Measurements from ENCODE around the gene AGTRAP.

Gene AGTRAP

DNA sequence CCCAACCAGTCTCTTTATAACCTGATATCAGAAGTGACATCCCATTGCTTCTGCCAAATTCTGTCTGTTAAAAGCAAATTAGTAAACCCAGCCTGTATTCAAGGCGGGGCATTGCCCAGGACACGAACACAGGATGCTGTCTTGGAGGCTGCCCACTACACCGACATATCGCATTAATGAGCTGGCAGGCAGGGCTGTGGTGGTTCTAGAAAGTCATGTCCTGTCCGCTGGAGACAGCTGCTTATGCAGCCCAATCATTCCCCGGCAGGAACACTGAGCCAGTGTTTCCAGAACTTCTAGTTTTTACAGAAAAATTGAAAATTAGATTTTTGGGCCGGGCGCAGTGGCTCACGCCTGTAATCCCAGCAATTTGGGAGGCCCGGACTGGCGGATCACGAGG is 45.4 kb downstream of the AGTRAP start:
- H2AFZ ChIP-seq (ENCODE audit: low read length), result no peak overlapping the region
- H2AK5ac ChIP-seq (ENCODE audit: low read depth, low read length), result no peak overlapping the region
- no peak overlapping the region for H3K4me2 ChIP-seq (ENCODE audit: insufficient read depth, low read length, poor library complexity, severe bottlenecking)
- H3K9ac ChIP-seq (ENCODE audit: low read depth, low read length, poor library complexity), result no peak overlapping the region
- peaks cover 0 to 3% (median 0%) of the 10 kb centered on the region in 3 experiments for H3K27me3 ChIP-seq (ENCODE audit: control insufficient read depth in 3 of 3, insufficient read depth in 3 of 3, low read depth in 1 of 3, low read length in 3 of 3)
- H4K91ac ChIP-seq (ENCODE audit: low read depth, low read length, poor library complexity), result no peak overlapping the region
- no peak overlapping the region for H2BK5ac ChIP-seq (ENCODE audit: low read length)
- no peak overlapping the region for H2BK120ac ChIP-seq (ENCODE audit: low read depth, low read length)
- no peaks in the 10 kb centered on the region for H3K36me3 ChIP-seq (replicated peaks in 1 of 2; ENCODE audit: control insufficient read depth in 2 of 2, insufficient read depth in 2 of 2, low read length in 2 of 2)
- H3K14ac ChIP-seq (ENCODE audit: low read length), result no peak overlapping the region
- no peaks in the 10 kb centered on the region for H3K9me3 ChIP-seq (replicated peaks in 1 of 2; ENCODE audit: control insufficient read depth in 2 of 2, insufficient read depth in 1 of 2, low read depth in 1 of 2, low read length in 2 of 2)
- no peak overlapping the region for H3K4ac ChIP-seq (ENCODE audit: low read length)
- no peak for DNase-seq (ENCODE audit: low spot score)
- no peak overlapping the region for H3K4me3 ChIP-seq (ENCODE audit: low read length in 2 of 2)
- H3K18ac ChIP-seq (ENCODE audit: low read length), result no peak overlapping the region
- H3K23ac ChIP-seq (ENCODE audit: low read depth, low read length, poor library complexity), result no peak overlapping the region
- no CpG with 5 or more reads among the region's 12 CpGs for WGBS, 2 donors (ENCODE audit: extremely low coverage in 2 of 2, insufficient read length in 2 of 2, insufficient replicate concordance in 1 of 2)
- peaks cover 8 to 10% of the 10 kb centered on the region in 2 donors for H3K4me1 ChIP-seq (ENCODE audit: control insufficient read depth in 2 of 2, insufficient read depth in 1 of 2, low read depth in 1 of 2, low read length in 2 of 2)
- no peak overlapping the region for H4K8ac ChIP-seq (ENCODE audit: low read depth, low read length)
- H3K27ac ChIP-seq (replicated peaks; ENCODE audit: low read length), result no peak overlapping the region
- no peaks in the 10 kb centered on the region for H3K79me1 ChIP-seq (ENCODE audit: low read depth, low read length)
- H2BK12ac ChIP-seq (ENCODE audit: low read length), result no peak overlapping the region
- no peak overlapping the region for H2BK15ac ChIP-seq (ENCODE audit: low read length)

DNA sequence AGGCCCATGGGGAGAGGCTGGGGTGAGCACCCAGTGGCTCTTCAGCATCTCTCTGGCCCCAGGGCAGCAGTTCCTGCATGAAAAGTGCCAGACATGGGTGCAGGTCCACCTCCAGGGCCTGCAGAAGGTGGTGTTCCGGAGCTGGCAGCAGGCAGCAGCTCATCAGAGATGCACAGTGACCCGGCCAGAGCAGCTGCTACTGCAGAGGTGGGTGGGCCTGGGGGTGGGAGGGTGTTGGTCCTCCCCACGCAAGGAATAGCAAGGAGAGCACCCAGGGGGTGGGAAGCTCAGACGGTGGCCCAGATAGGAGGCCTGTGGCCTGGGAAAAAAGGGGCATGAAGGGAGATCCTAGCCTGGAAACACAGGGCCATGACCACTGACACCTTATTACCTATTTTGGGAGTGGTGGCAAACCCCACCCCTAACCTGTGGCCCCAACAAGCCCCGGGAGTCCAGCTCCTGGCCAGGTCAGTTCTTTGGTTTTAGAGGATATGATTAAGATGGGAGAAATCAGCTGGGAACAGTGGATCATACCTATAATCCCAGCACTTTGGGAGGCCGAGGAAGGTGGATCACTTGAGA is 46.3 kb downstream of the AGTRAP start:
- Histone ChIP-seq H2BK12ac (ENCODE audit: low read length) (peak overlapping the region; percentile 75), H3K4me1 (ENCODE audit: control insufficient read depth in 2 of 2, insufficient read depth in 1 of 2, low read depth in 1 of 2, low read length in 2 of 2) (peaks cover 12 to 14% of the 10 kb centered on the region in 2 donors), H3K9me3 (replicated peaks in 1 of 2; ENCODE audit: control insufficient read depth in 2 of 2, insufficient read depth in 1 of 2, low read depth in 1 of 2, low read length in 2 of 2) (no peaks in the 10 kb centered on the region), H4K8ac (ENCODE audit: low read depth, low read length) (no peak overlapping the region), H3K4me2 (ENCODE audit: insufficient read depth, low read length, poor library complexity, severe bottlenecking) (no peak overlapping the region), H3K14ac (ENCODE audit: low read length) (no peak overlapping the region), H3K36me3 (replicated peaks in 1 of 2; ENCODE audit: control insufficient read depth in 2 of 2, insufficient read depth in 2 of 2, low read length in 2 of 2) (no peaks in the 10 kb centered on the region), H2AK5ac (ENCODE audit: low read depth, low read length) (peak overlapping the region; percentile 8), H3K18ac (ENCODE audit: low read length) (no peak overlapping the region), H4K91ac (ENCODE audit: low read depth, low read length, poor library complexity) (no peak overlapping the region), H3K4me3 (ENCODE audit: low read length in 2 of 2) (no peak overlapping the region), H2BK120ac (ENCODE audit: low read depth, low read length) (no peak overlapping the region), H3K9ac (ENCODE audit: low read depth, low read length, poor library complexity) (peak overlapping the region; percentile 3), H3K27ac (replicated peaks; ENCODE audit: low read length) (no peak overlapping the region), H2AFZ (ENCODE audit: low read length) (no peak overlapping the region), H2BK5ac (ENCODE audit: low read length) (no peak overlapping the region), H3K23ac (ENCODE audit: low read depth, low read length, poor library complexity) (no peak overlapping the region), H3K79me1 (ENCODE audit: low read depth, low read length) (no peaks in the 10 kb centered on the region), H2BK15ac (ENCODE audit: low read length) (no peak overlapping the region), H3K4ac (ENCODE audit: low read length) (no peak overlapping the region), H3K27me3 (ENCODE audit: control insufficient read depth in 3 of 3, insufficient read depth in 3 of 3, low read depth in 1 of 3, low read length in 3 of 3) (no peaks in the 10 kb centered on the region)
- no peak for DNase-seq (ENCODE audit: low spot score)
- no CpG with 5 or more reads among the region's 6 CpGs for WGBS, 2 donors (ENCODE audit: extremely low coverage in 2 of 2, insufficient read length in 2 of 2, insufficient replicate concordance in 1 of 2)

DNA sequence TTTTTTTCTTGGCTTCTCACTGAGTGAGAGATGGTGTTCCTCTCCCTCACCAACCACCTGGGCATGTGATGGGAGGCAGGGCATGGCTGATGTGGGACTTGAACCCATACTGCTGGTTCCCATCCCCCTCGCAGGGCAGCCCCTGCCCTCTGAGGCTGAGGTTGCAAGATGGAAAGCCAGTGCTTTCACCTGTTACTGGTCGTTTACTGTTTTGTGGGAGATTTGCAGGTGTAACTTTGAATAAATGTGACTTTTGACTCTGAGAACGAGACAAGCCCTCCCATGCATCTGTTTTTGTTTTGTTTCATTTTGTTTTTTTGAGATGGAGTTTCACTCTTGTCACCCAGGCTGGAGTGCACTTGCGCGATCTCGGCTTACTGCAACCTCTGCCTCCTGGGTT is 47.6 kb downstream of the AGTRAP start:
- Histone ChIP-seq H3K4me3 (ENCODE audit: low read length in 2 of 2) (no peak overlapping the region), H3K14ac (ENCODE audit: low read length) (no peak overlapping the region), H2AK5ac (ENCODE audit: low read depth, low read length) (no peak overlapping the region), H2AFZ (ENCODE audit: low read length) (no peak overlapping the region), H3K36me3 (replicated peaks in 1 of 2; ENCODE audit: control insufficient read depth in 2 of 2, insufficient read depth in 2 of 2, low read length in 2 of 2) (no peaks in the 10 kb centered on the region), H3K79me1 (ENCODE audit: low read depth, low read length) (peaks cover 2% of the 10 kb centered on the region), H3K23ac (ENCODE audit: low read depth, low read length, poor library complexity) (no peak overlapping the region), H3K27ac (replicated peaks; ENCODE audit: low read length) (no peak overlapping the region), H3K9me3 (replicated peaks in 1 of 2; ENCODE audit: control insufficient read depth in 2 of 2, insufficient read depth in 1 of 2, low read depth in 1 of 2, low read length in 2 of 2) (no peaks in the 10 kb centered on the region), H4K91ac (ENCODE audit: low read depth, low read length, poor library complexity) (no peak overlapping the region), H2BK15ac (ENCODE audit: low read length) (no peak overlapping the region), H2BK12ac (ENCODE audit: low read length) (no peak overlapping the region), H2BK5ac (ENCODE audit: low read length) (no peak overlapping the region), H3K18ac (ENCODE audit: low read length) (no peak overlapping the region), H3K4me1 (ENCODE audit: control insufficient read depth in 2 of 2, insufficient read depth in 1 of 2, low read depth in 1 of 2, low read length in 2 of 2) (peaks cover 20 to 24% of the 10 kb centered on the region in 2 donors), H3K9ac (ENCODE audit: low read depth, low read length, poor library complexity) (no peak overlapping the region), H4K8ac (ENCODE audit: low read depth, low read length) (no peak overlapping the region), H3K27me3 (ENCODE audit: control insufficient read depth in 3 of 3, insufficient read depth in 3 of 3, low read depth in 1 of 3, low read length in 3 of 3) (no peaks in the 10 kb centered on the region), H3K4me2 (ENCODE audit: insufficient read depth, low read length, poor library complexity, severe bottlenecking) (no peak overlapping the region), H3K4ac (ENCODE audit: low read length) (no peak overlapping the region), H2BK120ac (ENCODE audit: low read depth, low read length) (no peak overlapping the region)
- DNase-seq (ENCODE audit: low spot score), result no peak
- WGBS, 2 donors (ENCODE audit: extremely low coverage in 2 of 2, insufficient read length in 2 of 2, insufficient replicate concordance in 1 of 2), result no CpG with 5 or more reads among the region's 6 CpGs

DNA sequence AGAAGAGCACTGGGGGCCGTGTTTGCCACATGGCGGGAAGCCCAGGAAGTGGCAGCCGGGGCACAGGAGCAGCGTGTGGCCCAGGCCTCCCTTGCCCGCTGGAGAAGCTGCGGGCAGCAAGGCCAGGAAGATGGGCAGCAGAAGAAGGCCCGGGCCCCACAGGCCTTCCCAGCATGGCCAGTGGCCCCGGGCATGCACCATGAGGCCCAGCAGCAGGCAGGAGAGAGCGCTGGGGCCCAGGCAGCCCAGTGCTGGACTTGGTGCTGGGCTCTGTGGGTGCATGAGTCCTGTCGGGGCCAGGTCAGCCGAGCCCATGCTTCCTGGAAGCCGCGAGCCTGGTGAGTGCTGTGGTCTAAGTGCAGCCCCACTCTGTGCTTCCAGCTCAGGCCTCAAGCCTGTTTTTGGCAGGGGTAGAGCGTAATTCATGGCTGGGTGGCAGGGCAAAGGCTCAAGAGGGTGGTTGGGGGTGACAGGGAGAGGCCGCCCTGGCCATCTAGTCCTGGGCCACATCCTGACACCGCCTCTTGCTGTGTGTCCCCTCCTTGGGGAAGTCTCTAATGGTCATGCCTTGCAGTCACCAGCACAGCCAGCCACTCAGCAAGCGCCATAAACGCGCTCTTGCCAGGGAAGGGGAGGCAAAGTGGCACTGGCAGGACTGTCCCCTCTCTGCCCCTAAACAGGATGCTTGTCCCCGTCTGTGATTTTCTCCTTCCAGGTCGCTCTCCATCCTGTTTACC is 48.5 kb downstream of the AGTRAP start:
- H2BK5ac ChIP-seq (ENCODE audit: low read length), result no peak overlapping the region
- H3K27me3 ChIP-seq (ENCODE audit: control insufficient read depth in 3 of 3, insufficient read depth in 3 of 3, low read depth in 1 of 3, low read length in 3 of 3), result no peaks in the 10 kb centered on the region
- H3K4me2 ChIP-seq (ENCODE audit: insufficient read depth, low read length, poor library complexity, severe bottlenecking), result no peak overlapping the region
- H4K91ac ChIP-seq (ENCODE audit: low read depth, low read length, poor library complexity), result peak overlapping the region; percentile 11
- H2BK120ac ChIP-seq (ENCODE audit: low read depth, low read length), result peak overlapping the region; percentile 84
- peak overlapping the region; percentile 25 for H2BK15ac ChIP-seq (ENCODE audit: low read length)
- peak overlapping the region in 1 of 2 donors; percentile 17 for H3K4me3 ChIP-seq (ENCODE audit: low read length in 2 of 2)
- DNase-seq (ENCODE audit: low spot score), result no peak
- H3K79me1 ChIP-seq (ENCODE audit: low read depth, low read length), result peaks cover 2% of the 10 kb centered on the region
- no peak overlapping the region for H3K27ac ChIP-seq (replicated peaks; ENCODE audit: low read length)
- H2BK12ac ChIP-seq (ENCODE audit: low read length), result no peak overlapping the region
- H3K18ac ChIP-seq (ENCODE audit: low read length), result peak overlapping the region; percentile 91
- H3K9me3 ChIP-seq (replicated peaks in 1 of 2; ENCODE audit: control insufficient read depth in 2 of 2, insufficient read depth in 1 of 2, low read depth in 1 of 2, low read length in 2 of 2), result no peaks in the 10 kb centered on the region
- H2AK5ac ChIP-seq (ENCODE audit: low read depth, low read length), result peak overlapping the region; percentile 16
- H3K4ac ChIP-seq (ENCODE audit: low read length), result peak overlapping the region; percentile 43
- no peak overlapping the region for H4K8ac ChIP-seq (ENCODE audit: low read depth, low read length)
- peak overlapping the region; percentile 68 for H3K9ac ChIP-seq (ENCODE audit: low read depth, low read length, poor library complexity)
- peaks cover 29% of the 10 kb centered on the region in 2 donors for H3K4me1 ChIP-seq (ENCODE audit: control insufficient read depth in 2 of 2, insufficient read depth in 1 of 2, low read depth in 1 of 2, low read length in 2 of 2)
- peak overlapping the region; percentile 30 for H3K23ac ChIP-seq (ENCODE audit: low read depth, low read length, poor library complexity)
- no CpG with 5 or more reads among the region's 21 CpGs for WGBS, 2 donors (ENCODE audit: extremely low coverage in 2 of 2, insufficient read length in 2 of 2, insufficient replicate concordance in 1 of 2)
- H3K14ac ChIP-seq (ENCODE audit: low read length), result peak overlapping the region; percentile 39
- no peaks in the 10 kb centered on the region for H3K36me3 ChIP-seq (replicated peaks in 1 of 2; ENCODE audit: control insufficient read depth in 2 of 2, insufficient read depth in 2 of 2, low read length in 2 of 2)
- H2AFZ ChIP-seq (ENCODE audit: low read length), result peak overlapping the region; percentile 90

Measured in neuronal stem cell (in vitro differentiated cells).